Brain microvascular endothelial cell (primary cell): ENCODE data around the gene RCHY1.

Experiments used
- DNase-seq: peaks from one replicate; pipeline ENCODE4 v3.0.0-alpha.2; 2020
- H3K27ac ChIP-seq: fragments of 250-450 bp; sonication (Bioruptor Pico); 2 replicates; pipeline ENCODE4 v1.5.1; 2020; ENCODE audit warnings: mild to moderate bottlenecking, moderate library complexity
- H3K27me3 ChIP-seq: fragments of 250-450 bp; sonication (Bioruptor Pico); replicated peaks from 2 replicates; pipeline ENCODE4 v1.5.1; 2020; ENCODE audit warnings: mild to moderate bottlenecking
- H3K36me3 ChIP-seq: fragments of 250-450 bp; sonication (Bioruptor Pico); replicated peaks from 2 replicates; pipeline ENCODE4 v1.5.1; 2020; ENCODE audit warnings: mild to moderate bottlenecking
- H3K4me3 ChIP-seq: 2 replicates; pipeline ENCODE4 v1.5.1; 2011; ENCODE audit warnings: low read depth, mild to moderate bottlenecking, control low read depth, low read length, moderate library complexity
- CTCF ChIP-seq: IDR thresholded peaks from 2 replicates; pipeline ENCODE4 v1.5.1; 2011; ENCODE audit warnings: low read depth, mild to moderate bottlenecking, moderate library complexity, low read length, control low read depth, inconsistent platforms; ENCODE audit errors: missing control alignments
- in situ Hi-C: cut with HindIII; loops from 2 replicates; pipeline ENCODE4 v1.10.0; 2017; ENCODE audit warnings: low sequenced_read_pairs, low pct_ligation_motif_present

RCHY1 gene

GRCh38 chr4:75514131-75514948 lies at the start of gene RCHY1, which contains the start of gene THAP6:
TSS of gene RCHY1 (minus strand) at chr4:75514403. CDS start at chr4:75514286, 117 bp downstream.
TSS of gene THAP6 (plus strand) at chr4:75514473. CDS start at chr4:75515453, 980 bp downstream.
- in situ Hi-C loops: no loop called here
- peak; percentile 19 for TF ChIP-seq CTCF
- Histone ChIP-seq H3K27me3 (no peaks in the 10 kb centered on the region), H3K4me3 (peak within 1 kb of the TSS; percentile 83), H3K27ac (peak within 1 kb of the TSS; percentile 83), H3K36me3 (no peaks in the 10 kb centered on the region)
- peak; percentile 94 for DNase-seq

DNA sequence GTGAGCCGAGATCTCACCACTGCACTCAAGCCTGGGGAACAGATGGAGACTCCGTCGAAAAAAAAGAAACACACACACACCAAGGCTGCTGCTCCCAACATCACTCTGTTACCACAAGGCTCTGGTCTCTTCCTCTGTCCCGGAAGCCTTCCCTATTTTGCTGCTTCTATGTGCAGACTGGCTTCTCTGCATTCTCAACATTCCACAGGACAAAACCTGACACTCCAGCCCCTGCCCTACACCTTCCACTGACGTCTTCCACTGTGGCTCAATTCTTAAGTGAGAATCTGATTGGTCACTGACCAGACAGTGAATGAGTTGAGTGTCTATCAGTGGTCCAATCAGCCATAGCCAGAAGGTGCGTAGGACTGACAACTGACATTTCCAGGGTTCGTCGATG lies 47.6 kb upstream of the RCHY1 start:
- in situ Hi-C loops: no loop called here
- H3K36me3 ChIP-seq: no peaks in the 10 kb centered on the region
- DNase-seq: peak; percentile 22
- no peaks in the 10 kb centered on the region for H3K27me3 ChIP-seq
- no peak overlapping the region for H3K4me3 ChIP-seq
- H3K27ac ChIP-seq: no peak overlapping the region
- no peak for TF ChIP-seq CTCF

DNA sequence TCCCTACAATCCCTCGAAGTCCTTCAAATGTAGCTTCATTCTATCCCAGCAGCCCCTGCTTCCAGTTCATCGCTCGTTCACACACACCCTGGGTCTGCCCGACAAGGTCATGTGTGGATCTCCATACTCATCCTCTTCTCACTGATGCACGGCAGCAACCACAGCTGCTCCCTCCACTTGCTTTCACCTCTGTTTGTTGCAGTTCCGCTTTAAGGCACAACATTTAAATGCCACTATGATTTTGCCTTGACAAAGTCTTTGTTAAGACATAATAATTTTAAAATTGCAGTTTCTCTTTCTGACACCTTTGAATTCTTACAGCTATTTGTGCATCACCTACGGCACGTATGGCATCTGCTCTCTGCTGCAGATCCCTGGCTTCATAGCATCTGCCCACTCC lies 43.5 kb upstream of the RCHY1 start:
- TF ChIP-seq CTCF: no peak
- H3K36me3 ChIP-seq: no peaks in the 10 kb centered on the region
- H3K27ac ChIP-seq: no peak overlapping the region
- in situ Hi-C loops: no loop called here
- H3K4me3 ChIP-seq: no peak overlapping the region
- H3K27me3 ChIP-seq: no peaks in the 10 kb centered on the region
- DNase-seq: no peak

DNA sequence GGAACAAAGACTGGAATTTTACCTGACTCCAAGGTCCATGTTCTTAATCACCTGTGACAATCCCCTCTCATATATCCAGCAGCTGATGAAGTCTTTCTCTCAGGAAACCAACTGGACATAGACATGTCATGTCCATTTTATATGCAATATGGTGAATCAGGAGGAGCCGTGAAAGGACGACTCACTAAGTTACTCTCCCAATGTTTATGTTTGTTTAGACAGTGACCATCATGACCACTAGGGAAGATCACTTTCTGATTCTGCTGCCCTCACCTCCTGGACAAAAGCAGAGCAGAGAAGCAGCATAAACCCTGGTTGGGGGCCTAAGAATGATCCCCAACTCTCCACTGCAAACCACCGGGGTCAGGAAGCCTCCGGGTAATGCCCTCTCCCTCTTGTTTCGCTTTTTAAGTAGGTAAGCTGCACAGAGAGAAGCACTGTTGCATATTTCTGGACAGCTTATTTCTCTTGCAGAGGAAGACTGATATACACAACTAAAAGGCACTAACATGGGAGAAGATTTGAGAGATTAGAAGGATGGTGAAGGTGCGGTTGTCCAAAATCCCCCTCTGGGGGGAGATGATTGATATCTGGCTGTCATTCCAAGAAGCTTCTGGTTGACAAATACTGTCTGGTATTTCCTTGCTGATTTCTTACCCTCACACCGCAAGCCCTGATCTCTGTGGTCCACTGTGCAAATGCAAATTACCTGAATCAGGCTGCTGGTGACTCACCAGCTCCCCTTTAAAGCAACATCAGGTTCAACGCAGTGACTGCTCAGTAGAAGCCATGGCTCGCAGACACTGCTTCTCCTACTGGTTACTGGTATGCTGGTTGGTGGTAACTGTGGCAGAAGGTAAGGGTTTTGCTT lies 41.3 kb upstream of the RCHY1 start, which contains the start of gene ODAPH:
TSS of gene ODAPH (plus strand) at position 773 of the 871 bp plus-strand sequence. CDS start at position 790, 17 bp downstream.
- in situ Hi-C loops: no loop called here
- H3K27ac ChIP-seq: no peak within 1 kb of the TSS
- peak; percentile 33 for TF ChIP-seq CTCF
- H3K4me3 ChIP-seq: no peak within 1 kb of the TSS
- DNase-seq: peak; percentile 59
- H3K36me3 ChIP-seq: no peaks in the 10 kb centered on the region
- no peaks in the 10 kb centered on the region for H3K27me3 ChIP-seq

GRCh38 chr4:75552452-75552851 lies 38.2 kb upstream of the RCHY1 start:
- DNase-seq: no peak
- in situ Hi-C loops: no loop called here
- Histone ChIP-seq H3K27ac (no peak overlapping the region), H3K36me3 (no peaks in the 10 kb centered on the region), H3K27me3 (no peaks in the 10 kb centered on the region), H3K4me3 (no peak overlapping the region)
- no peak for TF ChIP-seq CTCF
